HEK293T (cell line): ENCODE data around the gene MGAT4B.

ENCODE experiments used
- CTCF ChIA-PET: fragments of 350-600 bp; formaldehyde crosslinking; extraction: SDS; loops from one replicate; lab custom pipeline; 2021; ENCODE audit warnings: antibody characterized with exemption, inconsistent platforms; lab: Yijun Ruan, JAX
- POLR2A ChIA-PET: fragments of 350-600 bp; formaldehyde crosslinking; extraction: SDS; loops from one replicate; lab custom pipeline; 2020; ENCODE audit warnings: antibody characterized with exemption, inconsistent platforms; lab: Yijun Ruan, JAX
- DNase-seq: peaks from one replicate; pipeline ENCODE4 v3.0.0; 2012; ENCODE audit warnings: mixed read lengths; ENCODE audit errors: extremely low spot score
- ARNT ChIP-seq: fragments of 450-650 bp; IDR thresholded peaks from 2 replicates; pipeline ENCODE4 v1.6.1; 2017; ENCODE audit warnings: mild to moderate bottlenecking
- BHLHE40 ChIP-seq: fragments of 450-650 bp; IDR thresholded peaks from 2 replicates; pipeline ENCODE4 v1.6.1; 2016; ENCODE audit warnings: mild to moderate bottlenecking, moderate library complexity, borderline replicate concordance
- CTBP1 ChIP-seq: fragments of 450-650 bp; IDR thresholded peaks from 2 replicates; pipeline ENCODE4 v1.6.1; 2016; ENCODE audit warnings: borderline replicate concordance
- ELF4 ChIP-seq: fragments of 450-650 bp; IDR thresholded peaks from 2 replicates; pipeline ENCODE4 v1.6.1; 2017; ENCODE audit warnings: antibody characterized with exemption
- FOXA1 ChIP-seq: fragments of 450-650 bp; IDR thresholded peaks from 2 replicates; pipeline ENCODE4 v1.6.1; 2016; ENCODE audit warnings: mild to moderate bottlenecking
- FOXK2 ChIP-seq: fragments of 450-650 bp; IDR thresholded peaks from 2 replicates; pipeline ENCODE4 v1.6.1; 2016; ENCODE audit warnings: mild to moderate bottlenecking
- FOXM1 ChIP-seq: fragments of 450-650 bp; IDR thresholded peaks from 2 replicates; pipeline ENCODE4 v1.6.1; 2017; ENCODE audit warnings: mild to moderate bottlenecking, borderline replicate concordance
- HDGF ChIP-seq: fragments of 450-650 bp; IDR thresholded peaks from 2 replicates; pipeline ENCODE4 v1.6.1; 2017; ENCODE audit warnings: antibody characterized with exemption, borderline replicate concordance
- L3MBTL2 ChIP-seq: fragments of 450-650 bp; conservative IDR thresholded peaks from 2 replicates; pipeline ENCODE4 v1.6.1; 2016; ENCODE audit warnings: mild to moderate bottlenecking
- LEF1 ChIP-seq: fragments of 450-650 bp; IDR thresholded peaks from 2 replicates; pipeline ENCODE4 v1.6.1; 2017; ENCODE audit warnings: mild to moderate bottlenecking, borderline replicate concordance
- NFRKB ChIP-seq: fragments of 450-650 bp; IDR thresholded peaks from 2 replicates; pipeline ENCODE4 v1.6.1; 2016; ENCODE audit warnings: mild to moderate bottlenecking, moderate library complexity
- PKNOX1 ChIP-seq: fragments of 450-650 bp; IDR thresholded peaks from 2 replicates; pipeline ENCODE4 v1.6.1; 2016
- SP1 ChIP-seq: fragments of 450-650 bp; IDR thresholded peaks from 2 replicates; pipeline ENCODE4 v1.6.1; 2017
- SUZ12 ChIP-seq: fragments of 450-650 bp; IDR thresholded peaks from 2 replicates; pipeline ENCODE4 v1.6.1; 2016; ENCODE audit warnings: mild to moderate bottlenecking
- TARDBP ChIP-seq: fragments of 450-650 bp; IDR thresholded peaks from 2 replicates; pipeline ENCODE4 v1.6.1; 2016
- ZNF384 ChIP-seq: fragments of 450-650 bp; IDR thresholded peaks from 2 replicates; pipeline ENCODE4 v1.6.1; 2016

MGAT4B gene

GRCh38 chr5:179828756-179829421 lies 22.2 kb upstream of the MGAT4B start:
- TF ChIP-seq L3MBTL2 (no peak), CTBP1 (no peak), ELF4 (no peak), TARDBP (no peak), FOXK2 (no peak), ZNF384 (no peak), ARNT (no peak), FOXM1 (no peak), SP1 (no peak), NFRKB (no peak), FOXA1 (no peak), SUZ12 (no peak), HDGF (no peak), LEF1 (no peak), BHLHE40 (no peak), PKNOX1 (no peak)
- CTCF ChIA-PET: no interaction called here
- DNase-seq: no peak
- POLR2A ChIA-PET: interaction anchor here (0.9 kb wide), 1 partner anchor 21 kb away, joined by 3 read pairs; no protein-coding TSS in a partner anchor

- DNase-seq: no peak
- CTCF ChIA-PET: no interaction called here
These were observed 21.0 kb upstream of the MGAT4B start for GRCh38 chr5:179827680-179828079.

DNA sequence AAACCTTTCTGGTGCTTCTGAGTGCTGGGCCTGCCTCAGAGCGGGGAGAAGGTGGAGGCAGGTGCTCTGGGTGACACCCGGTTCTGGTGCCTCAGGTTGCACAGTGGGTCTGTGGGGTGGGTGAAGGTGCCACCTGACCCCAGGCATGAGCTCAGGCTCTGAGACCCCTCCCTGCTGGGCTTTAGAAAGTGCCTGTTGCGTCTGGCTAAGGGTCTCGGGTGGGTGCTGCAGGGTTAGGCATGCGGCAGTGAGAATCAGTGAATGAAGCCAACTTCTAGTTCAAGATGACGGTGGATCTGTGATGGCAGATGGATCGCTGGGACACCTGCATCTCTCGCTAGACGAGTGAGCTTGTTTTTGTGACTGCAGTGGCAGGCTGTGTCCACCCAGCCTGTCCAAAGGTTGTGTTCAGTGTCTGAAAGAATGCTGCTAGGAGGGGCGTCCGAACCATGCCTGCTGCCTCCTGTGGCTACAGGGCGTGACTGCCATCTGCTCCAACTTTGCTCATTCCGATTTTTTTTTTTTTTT lies 19.1 kb upstream of the MGAT4B start:
- ChIA-PET POLR2A (interaction anchor here (0.9 kb wide), 1 partner anchor 31 kb away, joined by 3 read pairs; no protein-coding TSS in a partner anchor), CTCF (no interaction called here)
- DNase-seq: no peak
- TF ChIP-seq ELF4 (no peak), ZNF384 (0 out of 2 replicates have a peak, but pooled peaks have one; percentile 40)

More at GRCh38 chr5:179827680-179828079, 21.0 kb upstream of the MGAT4B start:
- TF ChIP-seq CTBP1 (no peak), TARDBP (no peak), SP1 (no peak), L3MBTL2 (no peak), ZNF384 (no peak), LEF1 (no peak), ARNT (no peak), BHLHE40 (no peak), FOXK2 (no peak), SUZ12 (no peak), ELF4 (no peak), FOXM1 (no peak), HDGF (no peak), NFRKB (no peak), PKNOX1 (no peak), FOXA1 (no peak)
- POLR2A ChIA-PET: interaction anchor here (1.0 to 1.2 kb wide), 3 partner anchors 16 to 79 kb away, joined by 3 read pairs; no protein-coding TSS in a partner anchor

GRCh38 chr5:179824745-179825112 lies 18.1 kb upstream of the MGAT4B start:
- TF ChIP-seq TARDBP: no peak
- TF ChIP-seq NFRKB: no peak
- no peak for TF ChIP-seq PKNOX1
- no peak for TF ChIP-seq FOXM1
- no peak for TF ChIP-seq HDGF
- no peak for TF ChIP-seq BHLHE40
- TF ChIP-seq FOXA1: no peak
- no peak for TF ChIP-seq SP1
- no peak for TF ChIP-seq CTBP1
- TF ChIP-seq L3MBTL2: no peak
- no peak for TF ChIP-seq SUZ12
- TF ChIP-seq FOXK2: no peak
- no peak for TF ChIP-seq ZNF384
- no peak for TF ChIP-seq ARNT
- no peak for TF ChIP-seq ELF4
- CTCF ChIA-PET: no interaction called here
- no peak for DNase-seq
- POLR2A ChIA-PET: no interaction called here

GRCh38 chr5:179823937-179824744 lies 17.5 kb upstream of the MGAT4B start:
- ChIA-PET CTCF (no interaction called here), POLR2A (interaction anchor here (1.6 kb wide), 1 partner anchor 13 kb away, joined by 4 read pairs; no protein-coding TSS in a partner anchor)
- TF ChIP-seq BHLHE40: no peak
- no peak for TF ChIP-seq ELF4
- TF ChIP-seq SUZ12: no peak
- no peak for TF ChIP-seq ZNF384
- TF ChIP-seq FOXA1: no peak
- no peak for TF ChIP-seq LEF1
- TF ChIP-seq HDGF: no peak
- TF ChIP-seq NFRKB: no peak
- TF ChIP-seq ARNT: no peak
- TF ChIP-seq FOXK2: no peak
- TF ChIP-seq PKNOX1: no peak
- TF ChIP-seq FOXM1: no peak
- TF ChIP-seq SP1: no peak
- TF ChIP-seq CTBP1: no peak
- TF ChIP-seq L3MBTL2: no peak
- DNase-seq: no peak
